Measurements from ENCODE around the gene GPRC5A.

The GPRC5A gene

GRCh38 chr12:12864243-12864642 lies 27.1 kb upstream of the GPRC5A start:
- TF ChIP-seq REST (IDR thresholded peaks at IDR 0.05; ENCODE audit: insufficient read depth in 1 of 2, low read depth in 2 of 2, low read length in 2 of 2) = no peak
- TF ChIP-seq TAF1 (IDR thresholded peaks at IDR 0.05; ENCODE audit: borderline replicate concordance, insufficient read depth, low read length) = no peak

GRCh38 chr12:12868477-12869235 lies 22.7 kb upstream of the GPRC5A start:
- TF ChIP-seq SIN3A (IDR thresholded peaks at IDR 0.05; ENCODE audit: borderline replicate concordance, insufficient read depth, low read length) (no peak), POLR2AphosphoS5 (IDR thresholded peaks at IDR 0.05; ENCODE audit: low read depth, low read length) (no peak), TAF1 (IDR thresholded peaks at IDR 0.05; ENCODE audit: borderline replicate concordance, insufficient read depth, low read length) (no peak), REST (IDR thresholded peaks at IDR 0.05; ENCODE audit: insufficient read depth in 1 of 2, low read depth in 2 of 2, low read length in 2 of 2) (no peak), FOXP2 (optimal IDR thresholded peaks at IDR 0.05; ENCODE audit: borderline replicate concordance, extremely low read depth, extremely low read length, insufficient read depth) (no peak)

GRCh38 chr12:12870465-12870864 lies 20.9 kb upstream of the GPRC5A start:
- TF ChIP-seq TAF1 (IDR thresholded peaks at IDR 0.05; ENCODE audit: borderline replicate concordance, insufficient read depth, low read length) = no peak
- no peak for TF ChIP-seq FOXP2 (optimal IDR thresholded peaks at IDR 0.05; ENCODE audit: borderline replicate concordance, extremely low read depth, extremely low read length, insufficient read depth)
- no peak for TF ChIP-seq REST (IDR thresholded peaks at IDR 0.05; ENCODE audit: insufficient read depth in 1 of 2, low read depth in 2 of 2, low read length in 2 of 2)
- TF ChIP-seq SIN3A (IDR thresholded peaks at IDR 0.05; ENCODE audit: borderline replicate concordance, insufficient read depth, low read length) = no peak
- TF ChIP-seq POLR2AphosphoS5 (IDR thresholded peaks at IDR 0.05; ENCODE audit: low read depth, low read length) = no peak

- no peak for TF ChIP-seq TAF1 (IDR thresholded peaks at IDR 0.05; ENCODE audit: borderline replicate concordance, insufficient read depth, low read length)
- no peak for TF ChIP-seq POLR2AphosphoS5 (IDR thresholded peaks at IDR 0.05; ENCODE audit: low read depth, low read length)
- TF ChIP-seq REST (IDR thresholded peaks at IDR 0.05; ENCODE audit: insufficient read depth in 1 of 2, low read depth in 2 of 2, low read length in 2 of 2) = no peak
- TF ChIP-seq FOXP2 (optimal IDR thresholded peaks at IDR 0.05; ENCODE audit: borderline replicate concordance, extremely low read depth, extremely low read length, insufficient read depth) = no peak
- no peak for TF ChIP-seq SIN3A (IDR thresholded peaks at IDR 0.05; ENCODE audit: borderline replicate concordance, insufficient read depth, low read length)
Measured at GRCh38 chr12:12871587-12872138, 19.7 kb upstream of the GPRC5A start.
